ACC112 (cell line): ENCODE measurements around the gene F2.

Source experiments
- H2AFZ ChIP-seq: fragments of 200-600 bp; sonication (generic); one replicate; pipeline ENCODE4 v1.6.0; 2017; ENCODE audit warnings: antibody characterized with exemption, low read length; ENCODE audit not compliant: unreplicated experiment
- H3K27ac ChIP-seq: fragments of 200-600 bp; sonication (generic); 2 replicates; pipeline ENCODE4 v1.5.1; 2014; ENCODE audit warnings: low read depth, mild to moderate bottlenecking, antibody characterized with exemption, low read length, moderate library complexity
- H3K27me3 ChIP-seq: fragments of 200-600 bp; sonication (generic); 2 replicates; pipeline ENCODE4 v1.6.1; 2014; ENCODE audit warnings: mild to moderate bottlenecking, antibody characterized with exemption, low read length, moderate library complexity, mixed read lengths; ENCODE audit not compliant: insufficient read depth
- H3K36me3 ChIP-seq: fragments of 200-600 bp; sonication (generic); 2 replicates; pipeline ENCODE4 v1.6.1; 2016; ENCODE audit warnings: mild to moderate bottlenecking, antibody characterized with exemption, low read length, moderate library complexity, mixed read lengths; ENCODE audit not compliant: insufficient read depth
- H3K4me1 ChIP-seq: fragments of 200-600 bp; sonication (generic); one replicate; pipeline ENCODE4 v1.6.1; 2016; ENCODE audit warnings: low read length, mixed read lengths; ENCODE audit not compliant: insufficient read depth, unreplicated experiment, control insufficient read depth
- H3K4me3 ChIP-seq: fragments of 200-600 bp; sonication (generic); 2 replicates; pipeline ENCODE4 v1.5.1; 2014; ENCODE audit warnings: mild to moderate bottlenecking, low read depth, low read length
- H3K79me2 ChIP-seq: fragments of 200-600 bp; sonication (generic); one replicate; pipeline ENCODE4 v1.6.0; 2016; ENCODE audit warnings: low read length; ENCODE audit not compliant: control insufficient read depth, unreplicated experiment, insufficient read depth

The F2 gene

DNA sequence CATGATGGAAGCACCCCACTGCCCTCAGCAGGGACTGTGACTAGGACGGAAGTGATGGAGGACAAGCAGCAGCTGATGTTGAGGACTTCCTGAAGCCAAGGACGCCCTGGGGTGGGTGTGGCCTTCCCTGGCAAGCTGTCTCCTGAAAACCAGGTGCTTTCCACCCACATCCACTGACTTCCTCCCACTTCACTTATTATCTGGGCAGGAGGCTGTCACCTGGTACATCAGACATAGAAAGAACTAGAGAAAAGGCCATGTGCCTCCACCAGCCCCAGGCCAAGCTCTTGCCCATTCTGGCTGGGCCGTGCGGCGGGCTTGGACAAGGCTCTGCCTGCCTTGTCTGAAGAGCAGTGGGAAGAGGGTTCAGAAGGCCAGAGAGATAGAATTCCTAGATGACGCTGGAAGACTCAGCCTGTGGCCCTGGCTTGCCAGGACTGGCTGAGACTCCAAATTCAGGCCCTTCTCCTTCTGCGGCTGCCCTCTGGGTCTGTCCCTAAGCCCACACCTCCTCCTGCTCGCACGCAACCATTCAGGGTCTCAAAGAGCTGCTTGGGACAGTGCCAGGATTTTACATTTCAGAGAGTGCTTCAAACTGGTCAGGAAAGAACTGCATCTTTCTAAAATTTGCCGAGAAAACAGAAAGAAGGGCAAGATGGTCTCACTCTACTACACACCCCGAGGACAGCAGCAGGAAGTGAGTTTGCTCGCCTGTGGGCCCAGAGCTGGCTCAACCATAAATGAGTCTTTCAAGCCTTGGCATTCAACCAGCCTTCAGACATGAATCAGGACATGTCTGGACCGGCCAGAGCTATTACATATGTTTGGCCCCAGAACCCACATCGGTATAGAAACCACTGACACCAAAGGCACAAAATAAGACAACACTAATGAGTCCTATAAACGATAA, 31.9 kb upstream of the F2 start:
- Histone ChIP-seq H3K4me3 (0 out of 2 replicates have a peak overlapping the region, but pooled peaks have one; percentile 12), H3K36me3 (peaks cover 17% of the 10 kb centered on the region; the same call in 1 of the 2 replicates), H3K79me2 (no peaks in the 10 kb centered on the region), H2AFZ (no peak overlapping the region), H3K27ac (peak overlapping the region; percentile 77), H3K27me3 (no peaks in the 10 kb centered on the region), H3K4me1 (peaks cover 12% of the 10 kb centered on the region)

- Histone ChIP-seq H3K4me3 (no peak overlapping the region), H3K27ac (no peak overlapping the region), H3K27me3 (no peaks in the 10 kb centered on the region), H3K79me2 (no peaks in the 10 kb centered on the region), H3K36me3 (peaks cover 14% of the 10 kb centered on the region; the same call in 1 of the 2 replicates), H2AFZ (no peak overlapping the region), H3K4me1 (peaks cover 12% of the 10 kb centered on the region)
These were observed 28.3 kb upstream of the F2 start for GRCh38 chr11:46690702-46691101.

DNA sequence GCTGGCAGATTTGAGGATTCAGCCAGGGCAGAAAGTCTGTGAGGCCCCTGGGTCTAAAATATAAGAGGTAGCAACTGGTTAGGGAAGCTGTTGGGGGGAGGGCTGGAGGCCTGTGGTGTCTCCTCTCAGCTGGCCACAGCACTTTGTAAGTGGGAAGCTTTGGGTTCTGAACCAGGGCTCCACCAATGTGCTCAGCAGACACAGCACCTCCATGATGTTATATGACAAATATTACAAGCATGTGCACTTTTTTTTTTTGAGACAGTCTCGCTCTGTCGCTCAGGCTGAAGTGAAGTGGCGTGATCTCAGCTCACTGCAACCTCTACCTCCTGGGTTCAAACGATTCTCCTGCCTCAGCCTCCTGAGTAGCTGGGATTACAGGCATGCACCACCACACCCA, 26.6 kb upstream of the F2 start:
- Histone ChIP-seq H3K79me2 (peaks cover 5% of the 10 kb centered on the region), H3K27me3 (no peaks in the 10 kb centered on the region), H2AFZ (no peak overlapping the region), H3K36me3 (peaks cover 8% of the 10 kb centered on the region; the same call in 1 of the 2 replicates), H3K4me1 (peaks cover 7% of the 10 kb centered on the region), H3K27ac (no peak overlapping the region), H3K4me3 (no peak overlapping the region)

GRCh38 chr11:46693597-46694012, 25.4 kb upstream of the F2 start:
- Histone ChIP-seq H3K27ac (peak overlapping the region; percentile 6; the same call in 1 of the 2 replicates), H3K4me3 (no peak overlapping the region), H3K4me1 (peaks cover 9% of the 10 kb centered on the region), H2AFZ (no peak overlapping the region), H3K79me2 (peaks cover 15% of the 10 kb centered on the region), H3K36me3 (no peaks in the 10 kb centered on the region), H3K27me3 (no peaks in the 10 kb centered on the region)

GRCh38 chr11:46694072-46694471, 24.9 kb upstream of the F2 start:
- Histone ChIP-seq H3K27me3 (no peaks in the 10 kb centered on the region), H3K27ac (peak overlapping the region; percentile 6; the same call in 1 of the 2 replicates), H3K36me3 (no peaks in the 10 kb centered on the region), H2AFZ (no peak overlapping the region), H3K79me2 (peaks cover 20% of the 10 kb centered on the region), H3K4me3 (no peak overlapping the region), H3K4me1 (peaks cover 14% of the 10 kb centered on the region)

DNA sequence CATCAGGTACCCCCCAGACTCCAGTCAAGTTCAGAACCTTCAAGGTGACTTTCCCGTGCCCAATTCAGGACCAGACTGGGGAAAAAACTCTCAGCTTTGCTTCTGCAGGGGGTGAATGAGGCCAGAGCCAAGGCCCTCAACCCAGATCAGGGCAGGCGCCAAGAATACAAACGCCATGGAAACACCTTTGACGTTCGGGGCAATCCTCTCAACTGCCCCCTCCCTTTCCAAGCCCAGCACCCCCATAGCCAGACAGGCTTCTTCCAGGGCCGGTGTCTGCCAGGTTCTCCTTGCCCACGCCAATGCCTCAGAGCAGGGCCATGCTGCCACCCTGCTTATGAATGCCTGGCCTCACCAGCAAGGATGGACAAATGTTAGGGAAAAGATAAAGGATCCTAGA, 24.4 kb upstream of the F2 start:
- Histone ChIP-seq H3K27ac (no peak overlapping the region), H2AFZ (no peak overlapping the region), H3K79me2 (peaks cover 24% of the 10 kb centered on the region), H3K4me3 (no peak overlapping the region), H3K27me3 (no peaks in the 10 kb centered on the region), H3K4me1 (peaks cover 15% of the 10 kb centered on the region), H3K36me3 (no peaks in the 10 kb centered on the region)

- H3K4me1 ChIP-seq: peaks cover 15% of the 10 kb centered on the region
- no peak overlapping the region for H2AFZ ChIP-seq
- H3K36me3 ChIP-seq: no peaks in the 10 kb centered on the region
- no peak overlapping the region for H3K4me3 ChIP-seq
- H3K27ac ChIP-seq: no peak overlapping the region
- peaks cover 26% of the 10 kb centered on the region for H3K79me2 ChIP-seq
- no peaks in the 10 kb centered on the region for H3K27me3 ChIP-seq
These were observed 23.4 kb upstream of the F2 start for GRCh38 chr11:46695345-46696211.

DNA sequence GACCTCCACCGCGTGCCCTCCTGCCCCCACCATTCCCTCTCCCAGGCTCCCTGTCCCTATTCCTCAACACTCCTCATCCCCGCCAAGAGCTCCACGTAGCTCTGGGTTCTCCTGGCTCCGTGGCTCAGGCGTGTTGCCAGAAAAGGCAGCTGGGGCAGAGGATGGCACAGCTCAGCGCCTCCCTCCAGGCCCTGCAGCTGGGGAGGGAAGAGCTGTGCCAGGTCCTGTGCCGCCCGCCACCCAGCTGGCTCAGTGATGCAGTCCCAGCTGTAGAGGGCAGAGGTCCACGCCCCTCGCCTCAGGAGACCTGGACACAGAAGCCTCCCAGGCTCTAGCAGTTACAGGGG, 22.8 kb upstream of the F2 start:
- Histone ChIP-seq H2AFZ (no peak overlapping the region), H3K36me3 (no peaks in the 10 kb centered on the region), H3K27ac (no peak overlapping the region), H3K27me3 (no peaks in the 10 kb centered on the region), H3K79me2 (peaks cover 30% of the 10 kb centered on the region), H3K4me1 (peaks cover 15% of the 10 kb centered on the region), H3K4me3 (no peak overlapping the region)

DNA sequence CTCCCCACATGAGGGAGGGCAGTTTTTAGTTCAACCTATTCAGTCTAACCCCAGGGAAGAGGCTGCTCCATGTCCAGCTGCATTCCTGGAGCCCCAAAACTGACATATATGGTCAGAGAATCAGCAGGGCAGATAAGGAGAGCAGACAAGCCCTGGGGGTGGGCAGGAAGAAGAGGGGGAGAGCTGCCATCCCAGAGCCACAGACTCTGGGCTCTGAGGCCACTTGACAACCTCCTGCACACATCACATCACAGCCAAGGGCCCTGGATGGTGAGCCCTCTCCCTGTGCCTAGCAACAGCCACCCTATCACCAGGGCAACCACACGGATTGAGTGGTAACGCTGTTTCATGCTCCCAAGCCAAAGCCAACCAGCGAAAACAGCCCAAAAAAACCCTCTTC, 21.7 kb upstream of the F2 start:
- Histone ChIP-seq H3K36me3 (0 out of 2 replicates have a peak, but pooled peaks cover under 1% of the 10 kb centered on the region), H3K27me3 (no peaks in the 10 kb centered on the region), H3K4me3 (no peak overlapping the region), H3K79me2 (peaks cover 39% of the 10 kb centered on the region), H3K4me1 (peaks cover 16% of the 10 kb centered on the region), H3K27ac (no peak overlapping the region), H2AFZ (no peak overlapping the region)

- Histone ChIP-seq H2AFZ (no peak overlapping the region), H3K27ac (no peak overlapping the region), H3K4me3 (no peak overlapping the region), H3K36me3 (0 out of 2 replicates have a peak, but pooled peaks cover 5% of the 10 kb centered on the region), H3K79me2 (peaks cover 43% of the 10 kb centered on the region), H3K4me1 (peaks cover 21% of the 10 kb centered on the region), H3K27me3 (no peaks in the 10 kb centered on the region)
These were observed 21.3 kb upstream of the F2 start for GRCh38 chr11:46697723-46698122.
